Epithelial cell of proximal tubule (primary cell): ENCODE measurements around the gene PCGF1. TPM values are rescaled to one million over a fixed set of nuclear protein-coding genes. Genes with fewer than 3 reads are reported as not detected.

Experiments
- DNase-seq: peaks from one replicate; pipeline ENCODE4 v3.0.0-alpha.2; 2011; ENCODE audit warnings: low read depth
- H3K4me3 ChIP-seq: 2 replicates; pipeline ENCODE4 v1.5.1; 2011; ENCODE audit warnings: low read depth, mild to moderate bottlenecking, low read length
- total RNA-seq: library from RNA; depleted of rRNA; stranded (reverse); fragments of >200 nt; gene quantifications from 2 replicates; pipeline ENCODE4 v1.2.3, GENCODE V29; 2015
- TF ChIP-seq, protein P1 (sequence below): conservative IDR thresholded peaks from 2 replicates; pipeline ENCODE4 v1.5.1; 2012; ENCODE audit warnings: low read depth, mild to moderate bottlenecking, low read length

The PCGF1 gene
- total RNA-seq, 1 donor from 2014 or later, result 16.3 TPM

DNA sequence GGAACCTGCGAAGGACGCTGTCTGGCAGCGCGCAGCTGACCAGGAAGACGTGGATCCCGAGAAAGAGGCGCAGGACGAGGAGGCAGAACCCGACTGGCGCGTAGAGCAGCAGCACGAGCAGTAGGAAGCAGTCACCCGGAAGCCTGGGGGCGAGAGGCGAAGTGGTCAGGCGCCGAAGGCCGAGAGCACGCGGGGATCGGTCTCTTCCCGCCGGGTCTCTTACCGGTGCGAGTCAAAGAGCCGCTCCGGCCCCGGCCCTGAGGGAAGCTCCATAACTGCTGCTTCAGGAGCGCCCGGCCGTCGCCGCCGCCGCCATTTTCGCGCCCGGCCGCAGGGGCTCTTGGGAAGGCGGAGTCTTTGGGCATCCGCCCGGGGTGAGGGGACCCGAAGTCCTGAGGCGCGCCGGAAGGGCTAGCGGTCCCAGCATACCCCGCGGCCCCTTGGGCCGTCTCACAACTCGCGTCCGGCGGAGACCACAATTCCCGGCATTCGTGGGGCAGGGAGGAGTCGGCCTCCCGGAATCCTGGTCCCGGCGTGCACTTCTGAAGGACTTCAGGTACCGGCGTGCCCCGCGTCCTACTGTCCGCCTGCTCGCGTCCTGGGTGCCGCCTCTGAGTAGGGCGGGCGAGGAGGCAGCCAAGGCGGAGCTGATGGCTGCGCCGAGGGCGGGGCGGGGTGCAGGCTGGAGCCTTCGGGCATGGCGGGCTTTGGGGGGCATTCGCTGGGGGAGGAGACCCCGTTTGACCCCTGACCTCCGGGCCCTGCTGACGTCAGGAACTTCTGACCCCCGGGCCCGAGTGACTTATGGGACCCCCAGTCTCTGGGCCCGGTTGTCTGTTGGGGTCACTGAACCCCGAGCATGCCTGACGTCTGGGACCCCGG is 22.1 kb upstream of the PCGF1 start, which contains the start of the genes AUP1 and HTRA2:
Gene AUP1 (minus strand): TSS at position 350 of the 882 bp plus-strand sequence. CDS start 77 bp downstream, at position 273.
Gene HTRA2 (plus strand): TSS at position 577 of the 882 bp plus-strand sequence. CDS start 74 bp downstream, at position 651.
- H3K4me3 ChIP-seq, result peak within 1 kb of the TSS; percentile 99
- TF ChIP-seq, protein P1, sequence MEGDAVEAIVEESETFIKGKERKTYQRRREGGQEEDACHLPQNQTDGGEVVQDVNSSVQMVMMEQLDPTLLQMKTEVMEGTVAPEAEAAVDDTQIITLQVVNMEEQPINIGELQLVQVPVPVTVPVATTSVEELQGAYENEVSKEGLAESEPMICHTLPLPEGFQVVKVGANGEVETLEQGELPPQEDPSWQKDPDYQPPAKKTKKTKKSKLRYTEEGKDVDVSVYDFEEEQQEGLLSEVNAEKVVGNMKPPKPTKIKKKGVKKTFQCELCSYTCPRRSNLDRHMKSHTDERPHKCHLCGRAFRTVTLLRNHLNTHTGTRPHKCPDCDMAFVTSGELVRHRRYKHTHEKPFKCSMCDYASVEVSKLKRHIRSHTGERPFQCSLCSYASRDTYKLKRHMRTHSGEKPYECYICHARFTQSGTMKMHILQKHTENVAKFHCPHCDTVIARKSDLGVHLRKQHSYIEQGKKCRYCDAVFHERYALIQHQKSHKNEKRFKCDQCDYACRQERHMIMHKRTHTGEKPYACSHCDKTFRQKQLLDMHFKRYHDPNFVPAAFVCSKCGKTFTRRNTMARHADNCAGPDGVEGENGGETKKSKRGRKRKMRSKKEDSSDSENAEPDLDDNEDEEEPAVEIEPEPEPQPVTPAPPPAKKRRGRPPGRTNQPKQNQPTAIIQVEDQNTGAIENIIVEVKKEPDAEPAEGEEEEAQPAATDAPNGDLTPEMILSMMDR, result no peak
- peak; percentile 79 for DNase-seq

DNA sequence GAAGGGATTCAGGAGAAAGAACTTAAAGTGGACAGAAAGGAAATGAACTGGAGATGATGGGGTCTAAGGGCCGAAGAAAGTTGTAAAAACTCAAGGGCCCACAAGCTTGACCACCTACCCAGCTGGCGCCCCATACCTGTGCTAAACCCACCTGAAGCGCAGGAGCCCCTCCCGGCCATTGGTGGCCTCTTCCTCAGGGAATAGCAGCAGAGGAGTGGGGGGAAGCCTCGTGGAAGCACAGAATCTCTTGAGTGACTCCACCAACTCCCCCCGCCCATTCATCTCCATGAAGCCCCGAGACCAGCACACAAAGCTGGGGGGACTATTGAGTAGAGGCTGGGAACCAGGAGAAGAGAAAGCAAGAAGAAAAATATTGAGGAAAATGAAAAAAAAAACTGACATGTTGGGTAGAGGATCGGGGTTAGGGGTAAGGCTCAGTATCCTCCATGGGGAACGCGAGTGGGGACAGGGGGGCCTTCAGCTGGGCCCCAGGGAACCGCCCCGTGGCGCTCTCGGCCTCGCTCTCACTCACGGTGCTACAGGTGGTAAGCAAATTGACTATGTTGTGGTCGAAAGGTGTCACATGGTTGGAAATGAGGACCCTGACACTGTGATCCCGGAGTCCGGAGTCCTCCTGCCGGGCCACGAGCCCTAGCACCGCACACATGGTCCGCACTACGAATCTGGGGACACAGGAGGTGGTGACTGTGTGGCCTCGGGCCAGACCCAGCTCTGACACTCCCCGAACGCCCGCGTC is 21.3 kb upstream of the PCGF1 start:
- no peak for DNase-seq

DNA sequence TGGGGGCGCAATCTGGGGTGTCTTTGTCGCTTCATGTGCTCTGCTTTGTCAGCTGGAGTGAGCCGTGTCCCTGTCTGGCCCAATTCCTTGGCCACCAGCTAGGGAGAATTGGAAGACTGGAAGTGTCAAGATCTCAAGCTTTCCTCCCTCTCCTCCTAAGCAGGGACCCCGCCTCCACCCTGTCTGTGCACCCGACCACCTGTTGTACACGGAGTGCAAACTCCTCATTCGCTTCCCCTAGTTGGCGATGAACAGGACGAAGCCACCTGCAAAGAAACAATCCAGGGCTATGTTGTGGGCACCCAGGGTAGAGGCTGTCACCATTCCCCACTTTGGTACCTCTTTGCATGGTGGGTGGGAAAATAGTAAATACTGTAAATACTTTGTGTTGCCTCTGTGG is 20.2 kb upstream of the PCGF1 start:
- DNase-seq, result no peak
- TF ChIP-seq, protein P1, result no peak
- no peak overlapping the region for H3K4me3 ChIP-seq

More for the DNA sequence above, 21.3 kb upstream of the PCGF1 start:
- peak overlapping the region; percentile 99 for H3K4me3 ChIP-seq
- TF ChIP-seq, protein P1, result no peak

DNA sequence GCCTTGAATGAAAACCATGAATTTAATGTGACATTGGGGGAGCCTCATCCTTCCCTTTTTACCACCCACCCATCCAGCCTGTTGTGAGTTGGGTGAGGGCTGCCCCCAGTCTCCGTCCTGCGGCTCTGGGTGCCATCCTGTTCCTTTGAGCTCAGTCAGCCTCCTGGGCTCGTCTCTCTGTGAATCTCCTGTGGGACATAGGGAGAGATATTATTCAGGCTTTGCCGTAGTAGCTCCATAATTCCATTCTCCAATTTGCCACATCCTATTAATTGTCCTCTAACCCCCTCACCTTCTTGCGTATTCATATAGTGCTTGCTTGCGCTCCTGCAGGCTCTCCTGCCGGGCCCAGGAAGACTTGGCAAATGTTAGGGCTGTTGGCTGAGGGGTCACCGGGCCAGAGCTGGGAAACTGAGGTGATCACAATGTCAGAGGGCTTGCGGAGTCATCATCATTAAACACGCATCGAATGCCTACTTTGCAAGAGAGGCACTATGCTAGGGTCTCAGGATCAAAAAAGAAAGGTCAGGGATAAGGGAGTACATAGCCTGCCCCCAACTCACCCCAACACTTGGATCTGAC is 19.2 kb upstream of the PCGF1 start:
- no peak overlapping the region for H3K4me3 ChIP-seq
- TF ChIP-seq, protein P1, result no peak
- no peak for DNase-seq

DNA sequence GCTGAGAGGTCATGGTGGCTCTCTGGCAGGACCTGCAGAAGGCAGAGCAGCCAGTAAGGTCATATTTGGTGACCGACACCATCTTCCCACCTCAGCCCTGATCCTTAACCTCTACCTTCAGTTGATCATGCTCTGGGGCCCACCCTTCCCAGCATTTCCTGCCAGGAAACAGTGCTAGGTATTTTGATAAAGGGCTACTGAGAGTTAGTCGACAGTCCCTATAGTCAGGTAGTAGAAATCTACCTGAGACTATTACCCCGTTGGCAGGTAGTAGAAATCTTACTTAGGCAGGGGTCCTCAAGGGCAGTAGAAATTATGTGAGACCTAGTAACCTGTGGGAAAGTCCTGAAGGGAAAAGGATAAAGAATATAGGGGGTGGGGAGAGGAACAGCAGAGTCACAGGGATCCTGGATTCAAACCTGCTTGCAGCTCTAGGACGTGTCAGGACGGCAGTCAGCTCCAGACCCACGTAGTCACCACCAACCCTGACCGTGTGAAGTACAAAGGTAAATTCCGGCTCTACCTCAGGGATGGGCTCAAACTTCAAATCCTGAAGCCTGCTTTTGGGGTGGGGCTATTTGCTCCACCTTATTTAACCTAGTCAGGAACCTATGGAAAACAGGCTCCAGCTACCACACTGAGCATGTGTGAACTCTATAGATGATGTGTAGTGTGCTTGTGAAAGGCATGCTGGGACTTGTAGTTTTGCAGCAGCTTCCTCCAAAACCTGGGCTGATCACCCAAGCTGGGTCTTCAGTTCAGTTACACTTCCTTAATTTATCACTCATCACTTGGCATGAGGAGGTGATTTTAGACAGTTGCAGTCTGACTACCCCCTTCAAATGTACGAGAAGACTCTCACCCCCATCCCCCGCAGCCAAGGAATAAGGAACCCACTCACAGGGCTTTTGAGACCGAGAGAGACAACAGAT is 18.5 kb upstream of the PCGF1 start, which contains the start of gene DQX1:
Gene DQX1 (minus strand): TSS at position 515 of the 932 bp plus-strand sequence. CDS start 502 bp downstream, at position 13.
- no peak for DNase-seq
- H3K4me3 ChIP-seq, result no peak within 1 kb of the TSS
- TF ChIP-seq, protein P1, result no peak
